ENCODE measurements around the gene SCAMP5. TPM values are rescaled to one million over a fixed set of nuclear protein-coding genes. Genes with fewer than 3 reads are reported as not detected.

The SCAMP5 gene
- total RNA-seq, 1 experiment from 2014 or later: 70.1 TPM

DNA sequence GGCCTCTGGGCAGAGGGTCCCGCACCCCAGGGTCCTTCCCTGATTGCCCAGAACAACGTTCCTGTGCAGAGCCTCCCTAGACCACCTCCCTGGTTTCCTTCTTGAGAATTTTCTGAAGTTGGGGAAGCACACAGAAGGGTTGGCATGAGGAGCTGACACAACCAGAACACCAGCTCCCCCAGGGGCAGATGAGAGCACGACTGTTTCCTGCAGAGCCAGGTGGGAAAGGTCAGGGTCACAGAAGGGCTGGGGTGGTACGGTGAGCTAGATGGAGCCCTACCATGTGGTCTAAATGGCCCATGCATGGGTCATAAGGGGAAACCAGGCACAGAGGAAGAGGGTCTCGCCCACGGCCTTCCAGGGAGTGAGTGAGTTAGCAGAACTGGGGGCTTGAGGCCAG, 38.4 kb downstream of the SCAMP5 start (continued):
- TF ChIP-seq, protein P1, sequence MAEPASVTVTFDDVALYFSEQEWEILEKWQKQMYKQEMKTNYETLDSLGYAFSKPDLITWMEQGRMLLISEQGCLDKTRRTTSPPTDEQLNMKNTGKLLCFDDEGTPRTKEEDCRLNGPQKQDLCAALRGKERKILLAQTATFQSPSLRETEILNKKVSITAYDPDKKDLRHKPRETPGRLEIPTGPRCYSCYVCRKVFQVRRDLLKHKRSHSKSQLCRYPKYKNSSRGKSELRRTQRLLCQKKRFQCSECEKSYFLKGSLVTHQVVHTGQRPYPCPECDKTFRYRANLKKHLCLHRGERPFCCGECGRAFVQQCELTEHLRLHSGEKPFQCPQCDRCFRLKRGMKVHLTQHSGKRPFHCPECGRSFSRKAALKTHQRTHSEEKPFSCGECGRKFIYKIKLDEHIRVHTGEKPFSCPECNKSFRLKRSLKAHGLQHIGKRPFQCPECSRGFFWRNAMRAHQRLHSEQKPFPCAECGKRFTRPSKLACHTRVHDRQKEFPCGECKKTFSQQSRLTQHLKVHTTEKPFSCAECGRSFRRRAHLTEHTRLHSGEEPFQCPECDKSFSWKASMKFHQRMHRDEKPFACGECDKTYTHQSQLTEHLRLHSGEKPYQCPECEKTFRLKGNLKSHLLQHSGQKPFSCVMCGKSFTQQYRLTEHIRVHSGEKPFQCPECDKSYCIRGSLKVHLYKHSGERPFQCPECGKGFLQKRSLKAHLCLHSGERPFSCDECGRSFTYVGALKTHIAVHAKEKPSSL (CRISPR knock-in tag; conservative IDR thresholded peaks at IDR 0.05): no peak
- TF ChIP-seq OVOL2 (CRISPR knock-in tag; IDR thresholded peaks at IDR 0.05; ENCODE audit: borderline replicate concordance) (no peak), ATF6 (CRISPR knock-in tag; IDR thresholded peaks at IDR 0.05) (no peak), ZNF317 (CRISPR knock-in tag; IDR thresholded peaks at IDR 0.05; ENCODE audit: borderline replicate concordance, low read depth) (no peak), ZNF263 (CRISPR knock-in tag; IDR thresholded peaks at IDR 0.05; ENCODE audit: low read depth) (no peak), ZNF232 (CRISPR knock-in tag; IDR thresholded peaks at IDR 0.05) (no peak), SP1 (CRISPR knock-in tag; conservative IDR thresholded peaks at IDR 0.05) (no peak), CREB1 (CRISPR knock-in tag; IDR thresholded peaks at IDR 0.05) (no peak), PREB (CRISPR knock-in tag; IDR thresholded peaks at IDR 0.05; ENCODE audit: borderline replicate concordance) (no peak)
- TF ChIP-seq, protein P2, sequence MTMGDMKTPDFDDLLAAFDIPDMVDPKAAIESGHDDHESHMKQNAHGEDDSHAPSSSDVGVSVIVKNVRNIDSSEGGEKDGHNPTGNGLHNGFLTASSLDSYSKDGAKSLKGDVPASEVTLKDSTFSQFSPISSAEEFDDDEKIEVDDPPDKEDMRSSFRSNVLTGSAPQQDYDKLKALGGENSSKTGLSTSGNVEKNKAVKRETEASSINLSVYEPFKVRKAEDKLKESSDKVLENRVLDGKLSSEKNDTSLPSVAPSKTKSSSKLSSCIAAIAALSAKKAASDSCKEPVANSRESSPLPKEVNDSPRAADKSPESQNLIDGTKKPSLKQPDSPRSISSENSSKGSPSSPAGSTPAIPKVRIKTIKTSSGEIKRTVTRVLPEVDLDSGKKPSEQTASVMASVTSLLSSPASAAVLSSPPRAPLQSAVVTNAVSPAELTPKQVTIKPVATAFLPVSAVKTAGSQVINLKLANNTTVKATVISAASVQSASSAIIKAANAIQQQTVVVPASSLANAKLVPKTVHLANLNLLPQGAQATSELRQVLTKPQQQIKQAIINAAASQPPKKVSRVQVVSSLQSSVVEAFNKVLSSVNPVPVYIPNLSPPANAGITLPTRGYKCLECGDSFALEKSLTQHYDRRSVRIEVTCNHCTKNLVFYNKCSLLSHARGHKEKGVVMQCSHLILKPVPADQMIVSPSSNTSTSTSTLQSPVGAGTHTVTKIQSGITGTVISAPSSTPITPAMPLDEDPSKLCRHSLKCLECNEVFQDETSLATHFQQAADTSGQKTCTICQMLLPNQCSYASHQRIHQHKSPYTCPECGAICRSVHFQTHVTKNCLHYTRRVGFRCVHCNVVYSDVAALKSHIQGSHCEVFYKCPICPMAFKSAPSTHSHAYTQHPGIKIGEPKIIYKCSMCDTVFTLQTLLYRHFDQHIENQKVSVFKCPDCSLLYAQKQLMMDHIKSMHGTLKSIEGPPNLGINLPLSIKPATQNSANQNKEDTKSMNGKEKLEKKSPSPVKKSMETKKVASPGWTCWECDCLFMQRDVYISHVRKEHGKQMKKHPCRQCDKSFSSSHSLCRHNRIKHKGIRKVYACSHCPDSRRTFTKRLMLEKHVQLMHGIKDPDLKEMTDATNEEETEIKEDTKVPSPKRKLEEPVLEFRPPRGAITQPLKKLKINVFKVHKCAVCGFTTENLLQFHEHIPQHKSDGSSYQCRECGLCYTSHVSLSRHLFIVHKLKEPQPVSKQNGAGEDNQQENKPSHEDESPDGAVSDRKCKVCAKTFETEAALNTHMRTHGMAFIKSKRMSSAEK (CRISPR knock-in tag; IDR thresholded peaks at IDR 0.05; ENCODE audit: borderline replicate concordance): no peak

GRCh38 chr15:75034615-75035014, 39.3 kb downstream of the SCAMP5 start:
- H3K27me3 Mint-ChIP-seq (ENCODE audit: low read depth): no peaks in the 10 kb centered on the region
- ATAC-seq: no peak
- H3K36me3 Mint-ChIP-seq: peaks cover 17% of the 10 kb centered on the region
- ChIA-PET POLR2A (interaction anchor here (1.0 kb wide), 1 partner anchor 11 kb away, joined by 3 read pairs; the partner anchor contains the start of gene PPCDC), CTCF (interaction anchor here (0.9 to 1.6 kb wide), 8 partner anchors 8 to 273 kb away, joined by 3 to 8 read pairs (median 5); partner anchors contain the start of gene C15orf39)
- H3K9me3 Mint-ChIP-seq: no peaks in the 10 kb centered on the region
- peaks cover 48% of the 10 kb centered on the region for H3K4me1 Mint-ChIP-seq
- DNase-seq (ENCODE audit: low spot score): no peak
- H3K27ac Mint-ChIP-seq: no peak overlapping the region
- no peak overlapping the region for H3K4me3 Mint-ChIP-seq
- TF ChIP-seq CREM (CRISPR knock-in tag; IDR thresholded peaks at IDR 0.05) (no peak), ZNF281 (CRISPR knock-in tag; IDR thresholded peaks at IDR 0.05) (no peak), EMX1 (CRISPR knock-in tag; IDR thresholded peaks at IDR 0.05) (no peak), ZNF512 (CRISPR knock-in tag; IDR thresholded peaks at IDR 0.05; ENCODE audit: borderline replicate concordance) (no peak), RORB (CRISPR knock-in tag; IDR thresholded peaks at IDR 0.05) (no peak), TEAD1 (CRISPR knock-in tag; IDR thresholded peaks at IDR 0.05) (no peak), GTF2I (CRISPR knock-in tag; conservative IDR thresholded peaks at IDR 0.05) (no peak), SMAD4 (CRISPR knock-in tag; IDR thresholded peaks at IDR 0.05) (no peak), ZNF121 (CRISPR knock-in tag; IDR thresholded peaks at IDR 0.05) (no peak), CREB1 (CRISPR knock-in tag; IDR thresholded peaks at IDR 0.05) (no peak), CBFB (CRISPR knock-in tag; IDR thresholded peaks at IDR 0.05; ENCODE audit: low read depth) (no peak), ZNF671 (CRISPR knock-in tag; IDR thresholded peaks at IDR 0.05) (no peak)
- TF ChIP-seq, protein P3, sequence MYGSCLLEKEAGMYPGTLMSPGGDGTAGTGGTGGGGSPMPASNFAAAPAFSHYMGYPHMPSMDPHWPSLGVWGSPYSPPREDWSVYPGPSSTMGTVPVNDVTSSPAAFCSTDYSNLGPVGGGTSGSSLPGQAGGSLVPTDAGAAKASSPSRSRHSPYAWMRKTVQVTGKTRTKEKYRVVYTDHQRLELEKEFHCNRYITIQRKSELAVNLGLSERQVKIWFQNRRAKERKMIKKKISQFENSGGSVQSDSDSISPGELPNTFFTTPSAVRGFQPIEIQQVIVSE (CRISPR knock-in tag; IDR thresholded peaks at IDR 0.05; ENCODE audit: borderline replicate concordance): no peak

All from WTC11 (cell line).